Gastroesophageal sphincter (tissue), 4 donors: ENCODE results near the gene MTA2. TPM values are rescaled to one million over a fixed set of nuclear protein-coding genes. Genes with fewer than 3 reads are reported as not detected.

Experiments
- ATAC-seq: fragments of 150-250 bp; one replicate; pipeline ENCODE4 v1.9.1; 2016; ENCODE audit warnings: mild to moderate bottlenecking, moderate library complexity
- H3K27ac ChIP-seq, 4 donors: fragments of 200-600 bp; sonication (generic) in 3 of 4; 1 replicate in 3 of 4; 2 replicates in 1 of 4; pipeline ENCODE4 v1.5.1; 2016 to 2019
- H3K27me3 ChIP-seq: fragments of 200-600 bp; sonication (generic); one replicate; pipeline ENCODE4 v1.5.1; 2019
- H3K36me3 ChIP-seq, 2 donors: fragments of 200-600 bp; sonication (generic); one replicate each; pipeline ENCODE4 v1.5.1; 2019; ENCODE audit warnings: control low read depth in 1 of 2
- H3K4me1 ChIP-seq, 3 donors: fragments of 200-600 bp; sonication (generic); 1 replicate in 2 of 3; 2 replicates in 1 of 3; pipeline ENCODE4 v1.5.1; 2016 to 2019; ENCODE audit warnings: control low read depth in 2 of 3
- H3K4me3 ChIP-seq, 2 donors: fragments of 200-600 bp; sonication (generic); one replicate each; pipeline ENCODE4 v1.5.1; 2019; ENCODE audit warnings: mild to moderate bottlenecking in 1 of 2, moderate library complexity in 1 of 2
- H3K9me3 ChIP-seq, 3 donors: fragments of 200-600 bp; sonication (generic); one replicate each; pipeline ENCODE4 v1.5.1; 2017 to 2019; ENCODE audit warnings: control low read depth in 2 of 3
- EP300 ChIP-seq: sonication (generic); formaldehyde crosslinking; IDR thresholded peaks from one replicate; pipeline ENCODE4 v1.6.1; 2017; ENCODE audit warnings: antibody characterized with exemption, mild to moderate bottlenecking
- POLR2A ChIP-seq, 2 donors: fragments of 450-650 bp; IDR thresholded peaks; one replicate each; pipeline ENCODE4 v1.6.1; 2017; ENCODE audit warnings: antibody characterized with exemption in 2 of 2, mild to moderate bottlenecking in 2 of 2, moderate library complexity in 1 of 2
- POLR2AphosphoS5 ChIP-seq: sonication (generic); formaldehyde crosslinking; IDR thresholded peaks from one replicate; pipeline ENCODE4 v1.6.1; 2017; ENCODE audit warnings: antibody characterized with exemption
- WGBS, 2 donors: methylation state at CpG; one replicate each; pipeline ENCODE4 v1.1.5; 2018; ENCODE audit warnings: low coverage in 1 of 2; 5-methylcytosine and 5-hydroxymethylcytosine counted together
- total RNA-seq, 4 donors: library from RNA; depleted of rRNA; stranded (reverse); fragments of >200 nt; gene quantifications; one replicate each; pipeline ENCODE4 v1.1.0, GENCODE V29; 2016
- TF ChIP-seq, protein P1 (sequence below), 4 experiments: fragments of 200-600 bp in 2 of 4; fragments of 450-650 bp in 2 of 4; sonication (generic) in 1 of 4; IDR thresholded peaks; one replicate each; pipeline ENCODE4 v1.5.1; 2017 to 2019; ENCODE audit warnings: antibody characterized with exemption in 4 of 4, mild to moderate bottlenecking in 2 of 4, moderate library complexity in 2 of 4

The MTA2 gene
- total RNA-seq, 4 donors from 2014 or later = 67.9 to 88.7 (median 85.6) TPM

DNA sequence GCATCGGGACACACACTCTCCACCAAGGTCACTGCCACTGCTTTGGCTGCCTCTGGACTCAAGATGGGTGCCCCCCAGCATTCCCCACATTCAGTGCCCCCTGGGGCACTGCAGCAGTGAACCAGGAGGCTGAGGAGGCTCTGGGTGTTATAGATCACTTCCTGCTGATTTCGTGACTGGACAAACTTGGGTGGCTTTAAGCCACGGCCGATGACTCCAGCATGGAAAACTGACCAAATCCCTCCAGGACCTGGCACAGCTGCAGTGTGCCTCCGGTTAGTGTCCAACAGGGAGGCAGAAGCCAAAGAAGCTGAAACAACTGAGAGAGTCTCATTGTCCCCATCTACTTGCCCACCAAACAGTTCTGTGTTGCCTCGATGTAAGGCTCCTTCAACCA, 45.9 kb upstream of the MTA2 start:
- peaks cover 2 to 58% (median 27%) of the 10 kb centered on the region in 3 donors for H3K4me1 ChIP-seq
- H3K4me3 ChIP-seq = no peak overlapping the region
- no peaks in the 10 kb centered on the region for H3K9me3 ChIP-seq
- peaks cover 0 to 48% of the 10 kb centered on the region in 2 donors for H3K36me3 ChIP-seq
- no peak for ATAC-seq
- TF ChIP-seq, protein P1, sequence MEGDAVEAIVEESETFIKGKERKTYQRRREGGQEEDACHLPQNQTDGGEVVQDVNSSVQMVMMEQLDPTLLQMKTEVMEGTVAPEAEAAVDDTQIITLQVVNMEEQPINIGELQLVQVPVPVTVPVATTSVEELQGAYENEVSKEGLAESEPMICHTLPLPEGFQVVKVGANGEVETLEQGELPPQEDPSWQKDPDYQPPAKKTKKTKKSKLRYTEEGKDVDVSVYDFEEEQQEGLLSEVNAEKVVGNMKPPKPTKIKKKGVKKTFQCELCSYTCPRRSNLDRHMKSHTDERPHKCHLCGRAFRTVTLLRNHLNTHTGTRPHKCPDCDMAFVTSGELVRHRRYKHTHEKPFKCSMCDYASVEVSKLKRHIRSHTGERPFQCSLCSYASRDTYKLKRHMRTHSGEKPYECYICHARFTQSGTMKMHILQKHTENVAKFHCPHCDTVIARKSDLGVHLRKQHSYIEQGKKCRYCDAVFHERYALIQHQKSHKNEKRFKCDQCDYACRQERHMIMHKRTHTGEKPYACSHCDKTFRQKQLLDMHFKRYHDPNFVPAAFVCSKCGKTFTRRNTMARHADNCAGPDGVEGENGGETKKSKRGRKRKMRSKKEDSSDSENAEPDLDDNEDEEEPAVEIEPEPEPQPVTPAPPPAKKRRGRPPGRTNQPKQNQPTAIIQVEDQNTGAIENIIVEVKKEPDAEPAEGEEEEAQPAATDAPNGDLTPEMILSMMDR (IDR thresholded peaks at IDR 0.05) = no peak
- TF ChIP-seq EP300 (no peak), POLR2A (IDR thresholded peaks at IDR 0.05) (no peak), POLR2AphosphoS5 (no peak)
- peak overlapping the region in 1 of 4 donors; percentile 97 for H3K27ac ChIP-seq
- no peaks in the 10 kb centered on the region for H3K27me3 ChIP-seq
- WGBS, 2 donors = no CpG with 5 or more reads among the region's 6 CpGs

DNA sequence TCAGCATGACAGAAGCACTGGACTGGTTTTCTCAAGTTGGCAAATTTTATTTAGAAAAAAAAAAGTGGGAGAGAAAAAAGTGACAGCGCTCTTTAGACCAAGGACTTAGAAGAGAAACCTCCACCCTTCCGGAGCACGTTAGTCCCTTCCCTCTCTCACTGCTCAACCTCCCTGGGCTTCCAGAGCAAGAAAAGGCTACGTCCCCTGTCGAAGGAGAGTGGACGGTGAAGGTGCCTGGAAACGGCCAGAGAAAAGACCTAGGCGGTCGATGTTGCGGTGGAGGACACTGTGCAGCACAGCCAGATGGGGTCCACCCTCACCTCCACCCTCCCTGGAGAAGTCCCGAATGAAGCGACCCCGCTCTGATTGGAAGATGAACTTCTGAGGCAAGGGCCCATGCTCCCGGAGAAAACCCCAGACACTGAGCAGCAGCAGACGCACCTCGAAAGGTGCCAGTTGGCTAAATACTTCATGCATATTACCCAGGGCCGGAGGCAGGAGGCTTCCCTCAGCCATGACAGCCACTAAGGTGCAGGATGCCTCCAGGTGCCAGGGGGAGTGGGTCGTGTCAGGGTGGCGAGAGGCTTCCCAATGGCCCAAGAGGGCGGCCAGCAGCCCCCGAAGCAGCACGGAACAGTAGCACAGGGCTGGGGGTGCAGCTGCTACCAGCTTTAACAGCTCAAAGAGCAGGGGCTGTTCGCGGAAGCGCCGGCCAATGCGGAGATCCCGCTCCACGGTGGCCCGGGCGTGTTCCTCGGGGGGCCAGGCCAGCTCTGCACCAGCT, 45.4 kb upstream of the MTA2 start:
- H3K27ac ChIP-seq = peak overlapping the region in 3 of 4 donors; percentile 94 to 97 (median 94)
- H3K4me3 ChIP-seq = peak overlapping the region in 1 of 2 donors; percentile 96
- ATAC-seq = no peak
- H3K27me3 ChIP-seq = no peaks in the 10 kb centered on the region
- 0% methylated on average over 3 of the region's 32 CpGs; no CpG with 5 or more reads in 1 of the 2 donors for WGBS, 2 donors
- no peak for TF ChIP-seq EP300
- TF ChIP-seq, protein P1 (IDR thresholded peaks at IDR 0.05) = no peak
- no peak for TF ChIP-seq POLR2A (IDR thresholded peaks at IDR 0.05)
- TF ChIP-seq POLR2AphosphoS5 = no peak
- no peaks in the 10 kb centered on the region for H3K9me3 ChIP-seq
- peaks cover 0 to 53% of the 10 kb centered on the region in 2 donors for H3K36me3 ChIP-seq
- H3K4me1 ChIP-seq = peaks cover 2 to 52% (median 21%) of the 10 kb centered on the region in 3 donors

DNA sequence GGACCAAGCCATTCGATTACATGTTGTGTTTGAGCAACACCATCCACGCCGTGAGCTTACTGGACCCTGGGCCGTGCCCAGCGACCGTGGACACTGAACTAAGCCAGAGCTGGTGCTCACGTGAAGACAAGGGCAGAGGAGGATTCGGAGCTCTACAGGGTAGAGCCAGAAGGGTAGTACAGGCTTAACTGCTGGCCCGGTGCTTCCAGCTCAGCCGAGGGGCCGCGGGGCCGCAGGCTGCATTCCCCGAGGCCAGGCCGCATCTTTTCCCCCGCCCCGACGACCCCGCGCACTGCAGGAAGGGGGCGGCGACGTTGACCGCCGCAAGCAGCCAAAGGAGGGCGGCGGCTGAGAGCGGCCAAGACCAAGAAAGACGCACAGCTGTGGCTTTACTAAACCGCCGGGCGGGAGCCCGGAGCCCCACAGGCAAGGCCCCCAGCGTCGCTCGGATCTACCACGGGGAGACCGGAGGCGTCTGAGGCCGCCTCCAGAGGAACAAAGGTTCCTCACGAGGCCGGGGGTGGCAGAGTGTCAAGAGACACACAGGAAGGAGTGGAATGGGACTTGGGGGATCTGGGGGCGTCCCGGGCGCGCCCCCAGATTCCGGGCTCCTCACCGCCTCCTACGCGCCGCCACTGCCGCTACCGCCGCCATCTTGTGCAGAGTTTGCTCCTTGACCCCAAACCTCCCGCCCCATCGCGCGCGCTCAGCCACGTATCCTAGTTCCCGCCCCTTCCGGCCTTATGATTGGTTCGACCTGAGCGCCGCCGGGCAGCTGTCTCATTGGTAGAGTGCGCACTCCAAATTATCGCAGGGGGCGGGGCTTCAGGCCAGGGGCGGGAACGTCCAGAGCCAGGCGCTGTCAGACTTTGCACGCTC, 44.5 kb upstream of the MTA2 start, which contains the start of gene GANAB:
Gene GANAB (minus strand): TSS at position 668 of the 879 bp plus-strand sequence. CDS start 14 bp downstream, at position 654.
- Histone ChIP-seq H3K4me1 (peaks cover 2 to 44% (median 14%) of the 10 kb centered on the region in 3 donors), H3K36me3 (peaks cover 0 to 55% of the 10 kb centered on the region in 2 donors), H3K4me3 (peak within 1 kb of the TSS; percentile 76 to 96), H3K27me3 (no peaks in the 10 kb centered on the region), H3K9me3 (no peaks in the 10 kb centered on the region), H3K27ac (peak within 1 kb of the TSS; percentile 81 to 97 (median 94))
- WGBS, 2 donors = 0% methylated on average over 1 to 5 of the region's 73 CpGs
- ATAC-seq = peak; percentile 100
- TF ChIP-seq, protein P1 (IDR thresholded peaks at IDR 0.05) = peak in 2 of 4 experiments; percentile 11 to 12
- no peak for TF ChIP-seq EP300
- peak; percentile 89 for TF ChIP-seq POLR2AphosphoS5
- peak; percentile 86 to 87 for TF ChIP-seq POLR2A (IDR thresholded peaks at IDR 0.05)

DNA sequence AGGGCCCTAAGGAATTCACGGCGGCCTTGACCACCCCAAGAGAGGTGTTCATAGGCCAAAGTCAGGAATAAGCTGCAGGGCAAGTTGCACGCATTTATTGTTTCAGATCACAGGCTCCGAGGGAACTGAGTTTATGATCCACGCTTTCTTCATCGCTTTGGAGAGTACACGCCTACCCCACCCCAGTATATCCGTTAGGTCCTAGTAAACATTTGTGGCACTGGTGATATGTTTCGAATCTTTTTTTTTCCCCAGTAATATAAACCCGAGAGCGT, 43.9 kb upstream of the MTA2 start:
- WGBS, 2 donors = 14 to 26% methylated on average over 6 to 11 of the region's 11 CpGs
- peak overlapping the region in 3 of 4 donors; percentile 94 to 97 (median 94) for H3K27ac ChIP-seq
- ATAC-seq = no peak
- peak overlapping the region; percentile 76 to 96 for H3K4me3 ChIP-seq
- no peaks in the 10 kb centered on the region for H3K9me3 ChIP-seq
- peaks cover 0 to 55% of the 10 kb centered on the region in 2 donors for H3K36me3 ChIP-seq
- H3K4me1 ChIP-seq = peaks cover 2 to 38% (median 14%) of the 10 kb centered on the region in 3 donors
- TF ChIP-seq POLR2A (IDR thresholded peaks at IDR 0.05) = no peak
- no peak for TF ChIP-seq EP300
- no peak for TF ChIP-seq POLR2AphosphoS5
- TF ChIP-seq, protein P1 (IDR thresholded peaks at IDR 0.05) = no peak
- H3K27me3 ChIP-seq = no peaks in the 10 kb centered on the region
